HEK293 (cell line): ENCODE data around the gene AP1S1.
A peak's percentile ranks its signal among the peaks of the same experiment; 100 is the strongest.

ENCODE experiments used
- GLIS1 ChIP-seq: fragments of 450-650 bp; formaldehyde crosslinking; IDR thresholded peaks from 2 replicates; pipeline ENCODE4 v1.5.1; 2016; ENCODE audit warnings: missing biosample characterization, missing genetic modification characterization
- GLIS2 ChIP-seq: fragments of 450-650 bp; formaldehyde crosslinking; IDR thresholded peaks from 2 replicates; pipeline ENCODE4 v1.5.1; 2016; ENCODE audit warnings: missing biosample characterization, missing genetic modification characterization
- INSM2 ChIP-seq: fragments of 450-650 bp; formaldehyde crosslinking; IDR thresholded peaks from 2 replicates; pipeline ENCODE4 v1.5.1; 2016; ENCODE audit warnings: missing biosample characterization, missing genetic modification characterization
- KLF17 ChIP-seq: fragments of 450-650 bp; formaldehyde crosslinking; IDR thresholded peaks from 2 replicates; pipeline ENCODE4 v1.5.1; 2016; ENCODE audit warnings: missing biosample characterization, missing genetic modification characterization
- REST ChIP-seq: fragments of 450-650 bp; formaldehyde crosslinking; IDR thresholded peaks from 2 replicates; pipeline ENCODE4 v1.5.1; 2016; ENCODE audit warnings: missing biosample characterization, missing genetic modification characterization
- SCRT1 ChIP-seq: fragments of 450-650 bp; formaldehyde crosslinking; IDR thresholded peaks from 2 replicates; pipeline ENCODE4 v1.5.1; 2016; ENCODE audit warnings: missing biosample characterization, missing genetic modification characterization, borderline replicate concordance
- SP3 ChIP-seq: fragments of 450-650 bp; formaldehyde crosslinking; IDR thresholded peaks from 2 replicates; pipeline ENCODE4 v1.5.1; 2016; ENCODE audit warnings: missing biosample characterization, missing genetic modification characterization
- SP7 ChIP-seq: fragments of 450-650 bp; formaldehyde crosslinking; IDR thresholded peaks from 2 replicates; pipeline ENCODE4 v1.5.1; 2016; ENCODE audit warnings: missing biosample characterization, missing genetic modification characterization
- ZBTB17 ChIP-seq: fragments of 450-650 bp; formaldehyde crosslinking; IDR thresholded peaks from 2 replicates; pipeline ENCODE4 v1.5.1; 2016; ENCODE audit warnings: missing biosample characterization, missing genetic modification characterization
- ZBTB7A ChIP-seq: fragments of 450-650 bp; formaldehyde crosslinking; IDR thresholded peaks from 2 replicates; pipeline ENCODE4 v1.5.1; 2016; ENCODE audit warnings: low read depth, missing biosample characterization, missing genetic modification characterization
- ZEB2 ChIP-seq: fragments of 450-650 bp; formaldehyde crosslinking; IDR thresholded peaks from 2 replicates; pipeline ENCODE4 v1.5.1; 2016; ENCODE audit warnings: missing biosample characterization, missing genetic modification characterization
- ZNF302 ChIP-seq: fragments of 450-650 bp; formaldehyde crosslinking; IDR thresholded peaks from 2 replicates; pipeline ENCODE4 v1.5.1; 2016; ENCODE audit warnings: missing biosample characterization, missing genetic modification characterization, low read depth
- ZNF324 ChIP-seq: fragments of 450-650 bp; formaldehyde crosslinking; IDR thresholded peaks from 2 replicates; pipeline ENCODE4 v1.5.1; 2016; ENCODE audit warnings: missing biosample characterization, missing genetic modification characterization
- ZNF394 ChIP-seq: fragments of 450-650 bp; formaldehyde crosslinking; IDR thresholded peaks from 2 replicates; pipeline ENCODE4 v1.5.1; 2016; ENCODE audit warnings: missing biosample characterization, missing genetic modification characterization, mild to moderate bottlenecking, moderate library complexity, borderline replicate concordance
- ZNF416 ChIP-seq: fragments of 450-650 bp; formaldehyde crosslinking; IDR thresholded peaks from 2 replicates; pipeline ENCODE4 v1.5.1; 2016; ENCODE audit warnings: missing biosample characterization, missing genetic modification characterization
- ZNF488 ChIP-seq: fragments of 450-650 bp; formaldehyde crosslinking; IDR thresholded peaks from 2 replicates; pipeline ENCODE4 v1.5.1; 2016; ENCODE audit warnings: missing biosample characterization, missing genetic modification characterization
- ZNF626 ChIP-seq: fragments of 450-650 bp; sonication (Bioruptor Pico); formaldehyde crosslinking; IDR thresholded peaks from 2 replicates; pipeline ENCODE4 v1.5.1; 2018; ENCODE audit warnings: missing biosample characterization, missing genetic modification characterization, inconsistent platforms
- ZNF747 ChIP-seq: fragments of 450-650 bp; formaldehyde crosslinking; IDR thresholded peaks from 2 replicates; pipeline ENCODE4 v1.5.1; 2016; ENCODE audit warnings: missing biosample characterization, missing genetic modification characterization
- ZNF76 ChIP-seq: fragments of 450-650 bp; formaldehyde crosslinking; IDR thresholded peaks from 2 replicates; pipeline ENCODE4; 2016; ENCODE audit warnings: low read depth, missing biosample characterization, missing genetic modification characterization, borderline replicate concordance
- ZSCAN23 ChIP-seq: fragments of 450-650 bp; formaldehyde crosslinking; IDR thresholded peaks from 2 replicates; pipeline ENCODE4 v1.5.1; 2016; ENCODE audit warnings: missing biosample characterization, missing genetic modification characterization
- TF ChIP-seq, protein P1 (sequence below): fragments of 450-650 bp; formaldehyde crosslinking; IDR thresholded peaks from 2 replicates; pipeline ENCODE4 v1.5.1; 2017; ENCODE audit warnings: missing biosample characterization, missing genetic modification characterization
- TF ChIP-seq, protein P2 (sequence below): fragments of 450-650 bp; formaldehyde crosslinking; IDR thresholded peaks from 2 replicates; pipeline ENCODE4 v1.5.1; 2017; ENCODE audit warnings: missing biosample characterization, mild to moderate bottlenecking, missing genetic modification characterization, moderate library complexity
- TF ChIP-seq, protein P3 (sequence below): fragments of 450-650 bp; formaldehyde crosslinking; IDR thresholded peaks from 2 replicates; pipeline ENCODE4 v1.5.1; 2016; ENCODE audit warnings: missing biosample characterization, missing genetic modification characterization
- TF ChIP-seq, protein P4 (sequence below): fragments of 450-650 bp; formaldehyde crosslinking; IDR thresholded peaks from 2 replicates; pipeline ENCODE4 v1.5.1; 2016; ENCODE audit warnings: missing biosample characterization, missing genetic modification characterization

Gene AP1S1

GRCh38 chr7:101165958-101166647 lies 11.8 kb downstream of the AP1S1 start (continued):
- no peak for TF ChIP-seq ZNF488 (tag by site-specific recombination)
- TF ChIP-seq GLIS1 = peak; percentile 91
- TF ChIP-seq ZNF394 = no peak
- TF ChIP-seq ZNF747 (tag by site-specific recombination) = no peak
- TF ChIP-seq SP7 = 0 out of 2 replicates have a peak, but pooled peaks have one; percentile 28
- TF ChIP-seq ZBTB17 (tag by site-specific recombination) = peak; percentile 83
- TF ChIP-seq, protein P1, sequence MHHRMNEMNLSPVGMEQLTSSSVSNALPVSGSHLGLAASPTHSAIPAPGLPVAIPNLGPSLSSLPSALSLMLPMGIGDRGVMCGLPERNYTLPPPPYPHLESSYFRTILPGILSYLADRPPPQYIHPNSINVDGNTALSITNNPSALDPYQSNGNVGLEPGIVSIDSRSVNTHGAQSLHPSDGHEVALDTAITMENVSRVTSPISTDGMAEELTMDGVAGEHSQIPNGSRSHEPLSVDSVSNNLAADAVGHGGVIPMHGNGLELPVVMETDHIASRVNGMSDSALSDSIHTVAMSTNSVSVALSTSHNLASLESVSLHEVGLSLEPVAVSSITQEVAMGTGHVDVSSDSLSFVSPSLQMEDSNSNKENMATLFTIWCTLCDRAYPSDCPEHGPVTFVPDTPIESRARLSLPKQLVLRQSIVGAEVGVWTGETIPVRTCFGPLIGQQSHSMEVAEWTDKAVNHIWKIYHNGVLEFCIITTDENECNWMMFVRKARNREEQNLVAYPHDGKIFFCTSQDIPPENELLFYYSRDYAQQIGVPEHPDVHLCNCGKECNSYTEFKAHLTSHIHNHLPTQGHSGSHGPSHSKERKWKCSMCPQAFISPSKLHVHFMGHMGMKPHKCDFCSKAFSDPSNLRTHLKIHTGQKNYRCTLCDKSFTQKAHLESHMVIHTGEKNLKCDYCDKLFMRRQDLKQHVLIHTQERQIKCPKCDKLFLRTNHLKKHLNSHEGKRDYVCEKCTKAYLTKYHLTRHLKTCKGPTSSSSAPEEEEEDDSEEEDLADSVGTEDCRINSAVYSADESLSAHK (tag by site-specific recombination) = no peak
- TF ChIP-seq SCRT1 (tag by site-specific recombination) = no peak
- no peak for TF ChIP-seq ZNF302
- TF ChIP-seq ZNF324 = no peak
- TF ChIP-seq ZEB2 (tag by site-specific recombination) = no peak
- TF ChIP-seq ZBTB7A (tag by site-specific recombination) = no peak
- TF ChIP-seq, protein P2, sequence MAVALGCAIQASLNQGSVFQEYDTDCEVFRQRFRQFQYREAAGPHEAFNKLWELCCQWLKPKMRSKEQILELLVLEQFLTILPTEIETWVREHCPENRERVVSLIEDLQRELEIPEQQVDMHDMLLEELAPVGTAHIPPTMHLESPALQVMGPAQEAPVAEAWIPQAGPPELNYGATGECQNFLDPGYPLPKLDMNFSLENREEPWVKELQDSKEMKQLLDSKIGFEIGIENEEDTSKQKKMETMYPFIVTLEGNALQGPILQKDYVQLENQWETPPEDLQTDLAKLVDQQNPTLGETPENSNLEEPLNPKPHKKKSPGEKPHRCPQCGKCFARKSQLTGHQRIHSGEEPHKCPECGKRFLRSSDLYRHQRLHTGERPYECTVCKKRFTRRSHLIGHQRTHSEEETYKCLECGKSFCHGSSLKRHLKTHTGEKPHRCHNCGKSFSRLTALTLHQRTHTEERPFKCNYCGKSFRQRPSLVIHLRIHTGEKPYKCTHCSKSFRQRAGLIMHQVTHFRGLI (tag by site-specific recombination) = no peak
- TF ChIP-seq REST (tag by site-specific recombination) = peak; percentile 77; the same call in 1 of the 2 replicates
- no peak for TF ChIP-seq ZNF416
- no peak for TF ChIP-seq ZNF76
- TF ChIP-seq ZNF626 (tag by site-specific recombination) = no peak
- TF ChIP-seq, protein P3, sequence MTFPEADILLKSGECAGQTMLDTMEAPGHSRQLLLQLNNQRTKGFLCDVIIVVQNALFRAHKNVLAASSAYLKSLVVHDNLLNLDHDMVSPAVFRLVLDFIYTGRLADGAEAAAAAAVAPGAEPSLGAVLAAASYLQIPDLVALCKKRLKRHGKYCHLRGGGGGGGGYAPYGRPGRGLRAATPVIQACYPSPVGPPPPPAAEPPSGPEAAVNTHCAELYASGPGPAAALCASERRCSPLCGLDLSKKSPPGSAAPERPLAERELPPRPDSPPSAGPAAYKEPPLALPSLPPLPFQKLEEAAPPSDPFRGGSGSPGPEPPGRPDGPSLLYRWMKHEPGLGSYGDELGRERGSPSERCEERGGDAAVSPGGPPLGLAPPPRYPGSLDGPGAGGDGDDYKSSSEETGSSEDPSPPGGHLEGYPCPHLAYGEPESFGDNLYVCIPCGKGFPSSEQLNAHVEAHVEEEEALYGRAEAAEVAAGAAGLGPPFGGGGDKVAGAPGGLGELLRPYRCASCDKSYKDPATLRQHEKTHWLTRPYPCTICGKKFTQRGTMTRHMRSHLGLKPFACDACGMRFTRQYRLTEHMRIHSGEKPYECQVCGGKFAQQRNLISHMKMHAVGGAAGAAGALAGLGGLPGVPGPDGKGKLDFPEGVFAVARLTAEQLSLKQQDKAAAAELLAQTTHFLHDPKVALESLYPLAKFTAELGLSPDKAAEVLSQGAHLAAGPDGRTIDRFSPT (tag by site-specific recombination) = peak; percentile 90
- TF ChIP-seq SP3 (tag by site-specific recombination) = no peak
- TF ChIP-seq, protein P4, sequence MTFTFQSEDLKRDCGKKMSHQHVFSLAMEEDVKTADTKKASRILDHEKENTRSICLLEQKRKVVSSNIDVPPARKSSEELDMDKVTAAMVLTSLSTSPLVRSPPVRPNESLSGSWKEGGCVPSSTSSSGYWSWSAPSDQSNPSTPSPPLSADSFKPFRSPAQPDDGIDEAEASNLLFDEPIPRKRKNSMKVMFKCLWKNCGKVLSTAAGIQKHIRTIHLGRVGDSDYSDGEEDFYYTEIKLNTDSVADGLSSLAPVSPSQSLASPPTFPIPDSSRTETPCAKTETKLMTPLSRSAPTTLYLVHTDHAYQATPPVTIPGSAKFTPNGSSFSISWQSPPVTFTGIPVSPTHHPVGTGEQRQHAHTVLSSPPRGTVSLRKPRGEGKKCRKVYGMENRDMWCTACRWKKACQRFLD (tag by site-specific recombination) = no peak
- no peak for TF ChIP-seq INSM2 (tag by site-specific recombination)
- peak; percentile 69; the same call in 1 of the 2 replicates for TF ChIP-seq KLF17 (tag by site-specific recombination)
- TF ChIP-seq GLIS2 (tag by site-specific recombination) = peak; percentile 94
- no peak for TF ChIP-seq ZSCAN23 (tag by site-specific recombination)
